CD4-positive, alpha-beta T cell (primary cell): ENCODE measurements around the gene PKNOX2. TPM values are rescaled to one million over a fixed set of nuclear protein-coding genes. Genes with fewer than 3 reads are reported as not detected.

Experiments used
- ATAC-seq: fragments of 200-7000 bp; cut with Tn5 transposase; one replicate; pipeline ENCODE4 v1.10.0; 2022; ENCODE audit warnings: mild to moderate bottlenecking; ENCODE audit not compliant: poor library complexity
- CTCF ChIA-PET: fragments of 350-600 bp; sonication (Branson Sonifier 250); formaldehyde crosslinking; loops from one replicate; lab custom pipeline; 2021; ENCODE audit warnings: antibody characterized with exemption, inconsistent platforms; lab: Charles Lee
- POLR2A ChIA-PET: fragments of 350-600 bp; sonication (Branson Sonifier 250); formaldehyde crosslinking; loops from one replicate; lab custom pipeline; 2021; ENCODE audit warnings: antibody characterized with exemption, inconsistent platforms; lab: Charles Lee
- DNase-seq, 14 experiments: peaks; one replicate each; pipeline ENCODE4 v3.0.0-alpha.2; 2013 to 2020; ENCODE audit warnings: mixed read lengths in 2 of 14
- H3K27ac ChIP-seq, 2 donors: one replicate each; pipeline versions ENCODE4 v1.5.1 to v1.7.0; 2013; ENCODE audit warnings: low read length in 2 of 2, low read depth in 1 of 2, mild to moderate bottlenecking in 1 of 2
- H3K27me3 ChIP-seq, 2 experiments: 1 replicate in 1 of 2; 2 replicates in 1 of 2; pipeline versions ENCODE4 v1.6.1 to v1.7.0; 2013; ENCODE audit warnings: low read length in 2 of 2, control low read depth in 1 of 2, mild to moderate bottlenecking in 1 of 2, moderate library complexity in 1 of 2; ENCODE audit not compliant: insufficient read depth in 2 of 2, control insufficient read depth in 1 of 2
- H3K36me3 ChIP-seq: one replicate; pipeline ENCODE4 v1.6.1; 2013; ENCODE audit warnings: low read length, control low read depth; ENCODE audit not compliant: insufficient read depth
- H3K4me1 ChIP-seq: one replicate; pipeline ENCODE4 v1.6.1; 2013; ENCODE audit warnings: low read length, control low read depth; ENCODE audit not compliant: insufficient read depth
- H3K4me3 ChIP-seq: one replicate; pipeline ENCODE4 v1.5.1; 2013; ENCODE audit warnings: mild to moderate bottlenecking, low read length, moderate library complexity
- H3K9me3 ChIP-seq, 2 experiments: 1 replicate in 1 of 2; 2 replicates in 1 of 2; pipeline versions ENCODE4 v1.6.1 to v1.7.0; 2013; ENCODE audit warnings: low read length in 2 of 2, mild to moderate bottlenecking in 2 of 2, control low read depth in 1 of 2, moderate library complexity in 1 of 2; ENCODE audit not compliant: control insufficient read depth in 1 of 2, insufficient read depth in 1 of 2
- H3K27ac Mint-ChIP-seq: one replicate; pipeline ENCODE4 v1.8.0; 2020; ENCODE audit warnings: mixed read lengths
- H3K27me3 Mint-ChIP-seq: one replicate; pipeline ENCODE4 v1.8.0; 2021; ENCODE audit warnings: mixed read lengths
- H3K36me3 Mint-ChIP-seq: one replicate; pipeline ENCODE4 v1.8.0; 2021; ENCODE audit warnings: low read depth, mixed read lengths
- H3K4me1 Mint-ChIP-seq: one replicate; pipeline ENCODE4 v1.8.0; 2021; ENCODE audit warnings: low read depth, mixed read lengths
- H3K4me3 Mint-ChIP-seq: one replicate; pipeline ENCODE4 v1.8.0; 2020; ENCODE audit warnings: mild to moderate bottlenecking, mixed read lengths
- H3K9me3 Mint-ChIP-seq: one replicate; pipeline ENCODE4 v1.8.0; 2020; ENCODE audit warnings: mixed read lengths
- intact Hi-C, 2 experiments: fragments of 100-400 bp; cut with DNase I in 1 of 2; cut with micrococcal nuclease in 1 of 2; formaldehyde crosslinking; loops; one replicate each; pipeline versions ENCODE4 v1.15.1 to v1.9.0; 2023 to 2025; cut with DNase I, micrococcal nuclease
- total RNA-seq, 174 experiments: library from RNA in 2 of 174; stranded (reverse) in 2 of 174; gene quantifications; one replicate each; pipeline ENCODE4 v1.2.3 and lab custom pipeline; 2021 to 2026
- TF ChIP-seq, protein P1 (sequence below): fragments of 200-600 bp; IDR thresholded peaks from one replicate; pipeline ENCODE4 v1.8.0; 2022; ENCODE audit warnings: antibody characterized with exemption, mild to moderate bottlenecking

PKNOX2 gene
- total RNA-seq, 2 experiments from 2014 or later, result not detected

DNA sequence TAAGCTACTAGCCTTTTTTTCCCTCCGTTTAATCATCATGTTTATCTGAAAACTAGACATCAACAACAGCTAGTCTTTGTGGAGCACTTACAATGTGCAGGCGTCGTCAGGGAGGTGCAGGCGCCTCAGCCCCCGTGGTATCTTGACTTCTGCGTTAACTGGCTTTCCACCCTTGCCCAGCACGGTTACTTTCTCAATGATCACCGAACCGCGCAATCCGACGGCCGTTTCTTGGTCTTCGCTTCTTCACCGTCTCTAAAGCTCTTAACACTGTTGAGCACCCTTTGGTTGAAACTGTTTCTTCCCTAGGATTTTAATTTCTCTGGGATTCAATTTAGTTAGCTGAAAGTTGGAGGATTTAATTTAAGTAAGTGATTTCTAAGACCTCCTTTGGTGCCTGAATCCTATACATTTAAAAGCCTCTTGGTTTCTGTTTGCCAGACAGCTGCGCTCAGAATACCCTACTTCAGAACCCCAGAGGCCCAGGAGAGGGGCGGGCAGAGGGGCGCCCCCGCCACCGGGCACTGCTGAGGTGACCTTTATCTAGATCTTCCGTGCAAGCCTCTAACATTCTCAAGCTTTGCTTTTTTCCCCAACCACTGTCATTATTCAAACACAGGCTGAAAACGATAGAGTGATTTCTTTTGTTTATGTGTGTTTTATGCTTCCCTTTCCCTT lies 35.1 kb upstream of the PKNOX2 start:
- intact Hi-C loops, result no loop called here
- ATAC-seq, result no peak
- H3K27me3 ChIP-seq, result peaks cover 18 to 28% of the 10 kb centered on the region in 2 experiments

DNA sequence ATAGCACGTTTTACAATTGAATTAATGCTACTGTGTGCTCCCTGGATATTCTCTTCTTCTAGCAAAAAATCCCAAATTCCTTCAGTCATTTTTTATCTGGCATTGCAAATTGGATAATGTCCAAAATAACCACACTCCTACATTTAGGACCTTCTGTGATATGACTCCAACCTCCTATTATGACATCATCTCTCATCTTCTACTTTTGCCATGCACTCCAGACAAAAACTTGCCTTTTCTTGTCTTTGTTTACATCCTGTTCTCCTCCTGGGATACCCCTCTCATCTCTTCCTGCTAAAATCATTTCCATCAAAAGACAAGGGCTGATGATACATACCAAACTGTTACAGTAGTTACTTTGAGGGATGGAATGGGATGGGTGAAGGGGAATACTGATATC lies 32.5 kb upstream of the PKNOX2 start:
- Histone ChIP-seq H3K4me3 (no peak overlapping the region), H3K27me3 (peaks cover 12 to 33% of the 10 kb centered on the region in 2 experiments), H3K36me3 (no peaks in the 10 kb centered on the region), H3K27ac (no peak overlapping the region), H3K4me1 (no peaks in the 10 kb centered on the region), H3K9me3 (no peaks in the 10 kb centered on the region)
- intact Hi-C loops, result no loop called here
- no peaks in the 10 kb centered on the region for H3K36me3 Mint-ChIP-seq
- H3K9me3 Mint-ChIP-seq, result no peaks in the 10 kb centered on the region
- no peaks in the 10 kb centered on the region for H3K4me1 Mint-ChIP-seq
- peaks cover 74% of the 10 kb centered on the region for H3K27me3 Mint-ChIP-seq
- DNase-seq (no peak), ATAC-seq (no peak)
- TF ChIP-seq, protein P1, sequence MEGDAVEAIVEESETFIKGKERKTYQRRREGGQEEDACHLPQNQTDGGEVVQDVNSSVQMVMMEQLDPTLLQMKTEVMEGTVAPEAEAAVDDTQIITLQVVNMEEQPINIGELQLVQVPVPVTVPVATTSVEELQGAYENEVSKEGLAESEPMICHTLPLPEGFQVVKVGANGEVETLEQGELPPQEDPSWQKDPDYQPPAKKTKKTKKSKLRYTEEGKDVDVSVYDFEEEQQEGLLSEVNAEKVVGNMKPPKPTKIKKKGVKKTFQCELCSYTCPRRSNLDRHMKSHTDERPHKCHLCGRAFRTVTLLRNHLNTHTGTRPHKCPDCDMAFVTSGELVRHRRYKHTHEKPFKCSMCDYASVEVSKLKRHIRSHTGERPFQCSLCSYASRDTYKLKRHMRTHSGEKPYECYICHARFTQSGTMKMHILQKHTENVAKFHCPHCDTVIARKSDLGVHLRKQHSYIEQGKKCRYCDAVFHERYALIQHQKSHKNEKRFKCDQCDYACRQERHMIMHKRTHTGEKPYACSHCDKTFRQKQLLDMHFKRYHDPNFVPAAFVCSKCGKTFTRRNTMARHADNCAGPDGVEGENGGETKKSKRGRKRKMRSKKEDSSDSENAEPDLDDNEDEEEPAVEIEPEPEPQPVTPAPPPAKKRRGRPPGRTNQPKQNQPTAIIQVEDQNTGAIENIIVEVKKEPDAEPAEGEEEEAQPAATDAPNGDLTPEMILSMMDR, result no peak
- POLR2A ChIA-PET, result no interaction called here
- CTCF ChIA-PET, result no interaction called here
- H3K4me3 Mint-ChIP-seq, result no peak overlapping the region
- no peak overlapping the region for H3K27ac Mint-ChIP-seq

More for the DNA sequence above, 35.1 kb upstream of the PKNOX2 start:
- no peaks in the 10 kb centered on the region for H3K36me3 ChIP-seq
- peaks cover 66% of the 10 kb centered on the region for H3K27me3 Mint-ChIP-seq
- no peaks in the 10 kb centered on the region for H3K4me1 ChIP-seq
- no peaks in the 10 kb centered on the region for H3K4me1 Mint-ChIP-seq
- CTCF ChIA-PET, result no interaction called here
- no peak for DNase-seq
- no peaks in the 10 kb centered on the region for H3K36me3 Mint-ChIP-seq
- no peaks in the 10 kb centered on the region for H3K9me3 Mint-ChIP-seq
- POLR2A ChIA-PET, result no interaction called here
- no peak overlapping the region for H3K4me3 Mint-ChIP-seq
- no peak overlapping the region for H3K27ac Mint-ChIP-seq
- H3K4me3 ChIP-seq, result no peak overlapping the region
- TF ChIP-seq, protein P1, result no peak
- H3K9me3 ChIP-seq, result no peaks in the 10 kb centered on the region
- H3K27ac ChIP-seq, result no peak overlapping the region

DNA sequence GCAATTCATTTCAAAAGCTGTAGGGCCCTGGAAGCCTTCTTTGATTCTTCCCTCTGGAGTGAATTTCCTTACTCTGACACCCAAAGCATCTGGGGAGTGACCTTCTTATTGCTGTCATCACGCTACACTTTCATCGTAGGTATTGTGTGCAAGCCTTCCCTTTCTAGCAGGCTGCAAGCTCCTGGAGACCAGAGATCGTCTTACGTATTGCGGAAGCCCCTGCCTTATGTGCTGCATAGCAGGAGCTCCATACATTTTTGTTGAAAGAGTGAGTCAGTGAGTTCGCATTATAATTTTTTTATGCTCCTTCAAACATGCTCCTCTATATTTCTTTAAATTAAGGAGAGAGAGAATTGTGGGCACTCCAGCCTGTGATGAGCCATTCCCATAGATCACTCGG lies 32.0 kb upstream of the PKNOX2 start:
- TF ChIP-seq, protein P1, result no peak
- intact Hi-C loops, result no loop called here
- ATAC-seq (no peak), DNase-seq (no peak)
- Histone ChIP-seq H3K27ac (no peak overlapping the region), H3K4me3 (no peak overlapping the region), H3K36me3 (no peaks in the 10 kb centered on the region), H3K27me3 (peaks cover 12 to 33% of the 10 kb centered on the region in 2 experiments), H3K4me1 (no peaks in the 10 kb centered on the region), H3K9me3 (no peaks in the 10 kb centered on the region)
- Mint-ChIP-seq H3K27ac (no peak overlapping the region), H3K27me3 (peaks cover 69% of the 10 kb centered on the region), H3K9me3 (no peaks in the 10 kb centered on the region), H3K4me3 (no peak overlapping the region), H3K4me1 (no peaks in the 10 kb centered on the region), H3K36me3 (no peaks in the 10 kb centered on the region)
- POLR2A ChIA-PET, result no interaction called here
- CTCF ChIA-PET, result no interaction called here
